ENCODE results near the gene CTDSPL2.
A peak's percentile ranks its signal among the peaks of the same experiment; 100 is the strongest.

DNA sequence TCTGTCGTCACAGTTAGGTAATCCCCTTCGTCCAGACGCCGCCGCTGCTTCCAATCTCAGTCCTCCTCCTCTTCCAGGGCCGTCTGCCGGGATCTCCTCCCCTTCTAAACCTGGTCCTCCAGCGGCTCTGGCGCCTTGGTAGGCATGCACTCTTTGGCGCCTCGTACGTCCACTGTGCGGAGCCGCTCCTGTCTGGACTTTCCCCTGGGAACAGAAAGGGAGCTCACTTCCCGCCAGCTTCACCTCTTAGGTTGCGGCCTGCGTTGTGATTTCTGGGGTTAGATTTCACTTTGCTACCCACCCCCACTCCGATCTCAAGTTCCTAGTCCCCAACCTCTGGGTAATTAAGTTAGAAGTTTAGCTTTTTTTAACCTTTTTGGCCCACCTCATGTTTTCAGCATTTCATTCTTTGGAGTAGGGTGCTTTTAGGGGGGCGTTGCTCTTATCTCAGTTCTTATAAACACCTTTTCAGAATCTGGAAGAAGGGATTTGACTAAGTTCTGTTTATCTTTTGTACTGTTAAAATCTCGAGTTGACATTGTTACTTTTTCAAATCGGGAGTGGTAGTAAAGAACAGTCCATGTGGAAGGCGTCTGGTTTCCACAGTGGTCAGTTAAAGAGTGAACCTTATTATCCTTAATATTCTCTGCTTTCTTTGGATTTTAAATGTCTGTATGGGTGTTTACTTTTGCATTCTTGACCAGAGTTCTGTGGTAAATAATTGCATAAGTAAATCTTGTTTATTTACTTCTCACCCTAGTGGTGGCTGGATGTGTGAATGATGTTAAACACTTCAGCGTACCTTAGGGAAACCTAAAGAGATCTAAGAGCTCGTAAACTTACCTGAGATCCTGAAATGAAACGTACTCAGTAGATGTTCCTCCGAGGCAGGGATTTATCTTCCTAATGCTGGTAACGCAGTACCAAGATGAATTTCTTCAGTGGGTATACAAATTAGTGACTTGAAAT, 611 bp downstream of the CTDSPL2 start:
- TF ChIP-seq RAD21 (conservative IDR thresholded peaks at IDR 0.05 in 1 of 2, IDR thresholded peaks at IDR 0.05 in 1 of 2) = no peak
- no peak for TF ChIP-seq HOXB13 (CRISPR knock-in tag; IDR thresholded peaks at IDR 0.05; ENCODE audit: low read depth)
- TF ChIP-seq, protein P1, sequence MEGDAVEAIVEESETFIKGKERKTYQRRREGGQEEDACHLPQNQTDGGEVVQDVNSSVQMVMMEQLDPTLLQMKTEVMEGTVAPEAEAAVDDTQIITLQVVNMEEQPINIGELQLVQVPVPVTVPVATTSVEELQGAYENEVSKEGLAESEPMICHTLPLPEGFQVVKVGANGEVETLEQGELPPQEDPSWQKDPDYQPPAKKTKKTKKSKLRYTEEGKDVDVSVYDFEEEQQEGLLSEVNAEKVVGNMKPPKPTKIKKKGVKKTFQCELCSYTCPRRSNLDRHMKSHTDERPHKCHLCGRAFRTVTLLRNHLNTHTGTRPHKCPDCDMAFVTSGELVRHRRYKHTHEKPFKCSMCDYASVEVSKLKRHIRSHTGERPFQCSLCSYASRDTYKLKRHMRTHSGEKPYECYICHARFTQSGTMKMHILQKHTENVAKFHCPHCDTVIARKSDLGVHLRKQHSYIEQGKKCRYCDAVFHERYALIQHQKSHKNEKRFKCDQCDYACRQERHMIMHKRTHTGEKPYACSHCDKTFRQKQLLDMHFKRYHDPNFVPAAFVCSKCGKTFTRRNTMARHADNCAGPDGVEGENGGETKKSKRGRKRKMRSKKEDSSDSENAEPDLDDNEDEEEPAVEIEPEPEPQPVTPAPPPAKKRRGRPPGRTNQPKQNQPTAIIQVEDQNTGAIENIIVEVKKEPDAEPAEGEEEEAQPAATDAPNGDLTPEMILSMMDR (IDR thresholded peaks at IDR 0.05) = no peak
- TF ChIP-seq, protein P2, sequence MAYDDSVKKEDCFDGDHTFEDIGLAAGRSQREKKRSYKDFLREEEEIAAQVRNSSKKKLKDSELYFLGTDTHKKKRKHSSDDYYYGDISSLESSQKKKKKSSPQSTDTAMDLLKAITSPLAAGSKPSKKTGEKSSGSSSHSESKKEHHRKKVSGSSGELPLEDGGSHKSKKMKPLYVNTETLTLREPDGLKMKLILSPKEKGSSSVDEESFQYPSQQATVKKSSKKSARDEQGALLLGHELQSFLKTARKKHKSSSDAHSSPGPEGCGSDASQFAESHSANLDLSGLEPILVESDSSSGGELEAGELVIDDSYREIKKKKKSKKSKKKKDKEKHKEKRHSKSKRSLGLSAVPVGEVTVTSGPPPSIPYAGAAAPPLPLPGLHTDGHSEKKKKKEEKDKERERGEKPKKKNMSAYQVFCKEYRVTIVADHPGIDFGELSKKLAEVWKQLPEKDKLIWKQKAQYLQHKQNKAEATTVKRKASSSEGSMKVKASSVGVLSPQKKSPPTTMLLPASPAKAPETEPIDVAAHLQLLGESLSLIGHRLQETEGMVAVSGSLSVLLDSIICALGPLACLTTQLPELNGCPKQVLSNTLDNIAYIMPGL (CRISPR knock-in tag; IDR thresholded peaks at IDR 0.05; ENCODE audit: borderline replicate concordance) = 0 out of 2 replicates have a peak, but pooled peaks have one; percentile 51
- TF ChIP-seq GATA3 (IDR thresholded peaks at IDR 0.05; ENCODE audit: borderline replicate concordance) = no peak
- no peak for TF ChIP-seq EP300 (IDR thresholded peaks at IDR 0.05)
- TF ChIP-seq RFX5 (IDR thresholded peaks at IDR 0.05) = no peak
- no peak for TF ChIP-seq KDM1A (IDR thresholded peaks at IDR 0.05; ENCODE audit: low read depth)
- no peak for TF ChIP-seq JUNB (IDR thresholded peaks at IDR 0.05)
- no peak for TF ChIP-seq POLR2A (IDR thresholded peaks at IDR 0.05; ENCODE audit: low read length)
- no peak for TF ChIP-seq BHLHE40 (IDR thresholded peaks at IDR 0.05; ENCODE audit: low read depth, low read length)
- TF ChIP-seq, protein P3, sequence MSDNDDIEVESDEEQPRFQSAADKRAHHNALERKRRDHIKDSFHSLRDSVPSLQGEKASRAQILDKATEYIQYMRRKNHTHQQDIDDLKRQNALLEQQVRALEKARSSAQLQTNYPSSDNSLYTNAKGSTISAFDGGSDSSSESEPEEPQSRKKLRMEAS (IDR thresholded peaks at IDR 0.05) = no peak; the same call in 1 of the 2 replicates
- TF ChIP-seq, protein P4, sequence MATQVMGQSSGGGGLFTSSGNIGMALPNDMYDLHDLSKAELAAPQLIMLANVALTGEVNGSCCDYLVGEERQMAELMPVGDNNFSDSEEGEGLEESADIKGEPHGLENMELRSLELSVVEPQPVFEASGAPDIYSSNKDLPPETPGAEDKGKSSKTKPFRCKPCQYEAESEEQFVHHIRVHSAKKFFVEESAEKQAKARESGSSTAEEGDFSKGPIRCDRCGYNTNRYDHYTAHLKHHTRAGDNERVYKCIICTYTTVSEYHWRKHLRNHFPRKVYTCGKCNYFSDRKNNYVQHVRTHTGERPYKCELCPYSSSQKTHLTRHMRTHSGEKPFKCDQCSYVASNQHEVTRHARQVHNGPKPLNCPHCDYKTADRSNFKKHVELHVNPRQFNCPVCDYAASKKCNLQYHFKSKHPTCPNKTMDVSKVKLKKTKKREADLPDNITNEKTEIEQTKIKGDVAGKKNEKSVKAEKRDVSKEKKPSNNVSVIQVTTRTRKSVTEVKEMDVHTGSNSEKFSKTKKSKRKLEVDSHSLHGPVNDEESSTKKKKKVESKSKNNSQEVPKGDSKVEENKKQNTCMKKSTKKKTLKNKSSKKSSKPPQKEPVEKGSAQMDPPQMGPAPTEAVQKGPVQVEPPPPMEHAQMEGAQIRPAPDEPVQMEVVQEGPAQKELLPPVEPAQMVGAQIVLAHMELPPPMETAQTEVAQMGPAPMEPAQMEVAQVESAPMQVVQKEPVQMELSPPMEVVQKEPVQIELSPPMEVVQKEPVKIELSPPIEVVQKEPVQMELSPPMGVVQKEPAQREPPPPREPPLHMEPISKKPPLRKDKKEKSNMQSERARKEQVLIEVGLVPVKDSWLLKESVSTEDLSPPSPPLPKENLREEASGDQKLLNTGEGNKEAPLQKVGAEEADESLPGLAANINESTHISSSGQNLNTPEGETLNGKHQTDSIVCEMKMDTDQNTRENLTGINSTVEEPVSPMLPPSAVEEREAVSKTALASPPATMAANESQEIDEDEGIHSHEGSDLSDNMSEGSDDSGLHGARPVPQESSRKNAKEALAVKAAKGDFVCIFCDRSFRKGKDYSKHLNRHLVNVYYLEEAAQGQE (IDR thresholded peaks at IDR 0.05) = no peak
